ENCODE measurements around the gene TEAD3. TPM values are rescaled to one million over a fixed set of nuclear protein-coding genes. Genes with fewer than 3 reads are reported as not detected.

Gene TEAD3
- total and polyA plus RNA-seq, 10 of the 15 experiments (the other 5 are each of a cell fraction or from before 2014, with no cell fraction given) = 0.02 to 0.28 (median 0.18) TPM; not detected in 5

DNA sequence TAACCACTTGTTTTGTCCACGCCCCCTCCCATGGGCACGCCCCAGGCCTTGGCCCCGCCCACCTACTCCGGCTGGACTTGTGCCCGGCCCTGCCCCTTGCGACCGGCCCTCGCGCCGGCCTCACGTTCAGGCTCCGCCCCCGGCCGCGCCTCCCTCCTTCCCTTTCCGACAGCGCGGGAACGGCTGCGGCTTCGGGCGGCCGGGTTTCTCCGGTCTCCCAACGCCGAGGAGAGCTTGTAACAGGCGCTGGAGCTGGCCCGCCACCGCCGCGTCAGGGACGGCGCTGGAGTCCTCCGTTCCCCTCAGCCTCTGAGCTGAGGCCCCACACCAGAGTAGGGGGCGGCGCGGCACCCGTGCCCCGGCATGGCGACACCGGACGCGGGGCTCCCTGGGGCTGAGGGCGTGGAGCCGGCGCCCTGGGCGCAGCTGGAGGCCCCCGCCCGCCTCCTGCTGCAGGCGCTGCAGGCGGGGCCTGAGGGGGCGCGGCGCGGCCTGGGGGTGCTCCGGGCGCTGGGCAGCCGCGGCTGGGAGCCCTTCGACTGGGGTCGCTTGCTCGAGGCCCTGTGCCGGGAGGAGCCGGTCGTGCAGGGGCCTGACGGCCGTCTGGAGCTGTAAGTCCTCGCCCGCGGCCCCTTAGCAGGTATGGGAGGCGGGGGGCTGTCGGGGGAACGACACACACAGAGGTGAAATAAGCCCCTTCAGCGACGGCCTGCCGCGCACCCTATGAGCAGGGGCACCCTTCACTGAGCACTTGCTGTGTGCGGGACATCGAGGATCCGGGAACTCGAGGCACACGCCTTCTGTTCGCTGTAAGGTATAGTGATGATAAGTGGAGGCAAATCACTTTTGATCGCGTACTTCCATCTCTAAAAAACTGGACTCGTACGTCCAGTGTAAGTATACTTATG lies 44.4 kb downstream of the TEAD3 start, which contains the start of gene FANCE (continued):
- TF ChIP-seq ATF7 (IDR thresholded peaks at IDR 0.05; ENCODE audit: low read depth) = no peak
- no peak for TF ChIP-seq JUNB (IDR thresholded peaks at IDR 0.05)
- TF ChIP-seq, protein P1, sequence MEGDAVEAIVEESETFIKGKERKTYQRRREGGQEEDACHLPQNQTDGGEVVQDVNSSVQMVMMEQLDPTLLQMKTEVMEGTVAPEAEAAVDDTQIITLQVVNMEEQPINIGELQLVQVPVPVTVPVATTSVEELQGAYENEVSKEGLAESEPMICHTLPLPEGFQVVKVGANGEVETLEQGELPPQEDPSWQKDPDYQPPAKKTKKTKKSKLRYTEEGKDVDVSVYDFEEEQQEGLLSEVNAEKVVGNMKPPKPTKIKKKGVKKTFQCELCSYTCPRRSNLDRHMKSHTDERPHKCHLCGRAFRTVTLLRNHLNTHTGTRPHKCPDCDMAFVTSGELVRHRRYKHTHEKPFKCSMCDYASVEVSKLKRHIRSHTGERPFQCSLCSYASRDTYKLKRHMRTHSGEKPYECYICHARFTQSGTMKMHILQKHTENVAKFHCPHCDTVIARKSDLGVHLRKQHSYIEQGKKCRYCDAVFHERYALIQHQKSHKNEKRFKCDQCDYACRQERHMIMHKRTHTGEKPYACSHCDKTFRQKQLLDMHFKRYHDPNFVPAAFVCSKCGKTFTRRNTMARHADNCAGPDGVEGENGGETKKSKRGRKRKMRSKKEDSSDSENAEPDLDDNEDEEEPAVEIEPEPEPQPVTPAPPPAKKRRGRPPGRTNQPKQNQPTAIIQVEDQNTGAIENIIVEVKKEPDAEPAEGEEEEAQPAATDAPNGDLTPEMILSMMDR (IDR thresholded peaks at IDR 0.05 in 2 of 3, conservative IDR thresholded peaks at IDR 0.05 in 1 of 3; ENCODE audit: control insufficient read depth in 2 of 3, extremely low read depth in 1 of 3, insufficient read depth in 1 of 3, low read depth in 3 of 3, low read length in 3 of 3) = no peak
- TF ChIP-seq, protein P2, sequence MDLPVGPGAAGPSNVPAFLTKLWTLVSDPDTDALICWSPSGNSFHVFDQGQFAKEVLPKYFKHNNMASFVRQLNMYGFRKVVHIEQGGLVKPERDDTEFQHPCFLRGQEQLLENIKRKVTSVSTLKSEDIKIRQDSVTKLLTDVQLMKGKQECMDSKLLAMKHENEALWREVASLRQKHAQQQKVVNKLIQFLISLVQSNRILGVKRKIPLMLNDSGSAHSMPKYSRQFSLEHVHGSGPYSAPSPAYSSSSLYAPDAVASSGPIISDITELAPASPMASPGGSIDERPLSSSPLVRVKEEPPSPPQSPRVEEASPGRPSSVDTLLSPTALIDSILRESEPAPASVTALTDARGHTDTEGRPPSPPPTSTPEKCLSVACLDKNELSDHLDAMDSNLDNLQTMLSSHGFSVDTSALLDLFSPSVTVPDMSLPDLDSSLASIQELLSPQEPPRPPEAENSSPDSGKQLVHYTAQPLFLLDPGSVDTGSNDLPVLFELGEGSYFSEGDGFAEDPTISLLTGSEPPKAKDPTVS (IDR thresholded peaks at IDR 0.05; ENCODE audit: low read depth, low read length) = no peak
- no peak for TF ChIP-seq ZBED1 (IDR thresholded peaks at IDR 0.05; ENCODE audit: borderline replicate concordance)
- TF ChIP-seq, protein P3, sequence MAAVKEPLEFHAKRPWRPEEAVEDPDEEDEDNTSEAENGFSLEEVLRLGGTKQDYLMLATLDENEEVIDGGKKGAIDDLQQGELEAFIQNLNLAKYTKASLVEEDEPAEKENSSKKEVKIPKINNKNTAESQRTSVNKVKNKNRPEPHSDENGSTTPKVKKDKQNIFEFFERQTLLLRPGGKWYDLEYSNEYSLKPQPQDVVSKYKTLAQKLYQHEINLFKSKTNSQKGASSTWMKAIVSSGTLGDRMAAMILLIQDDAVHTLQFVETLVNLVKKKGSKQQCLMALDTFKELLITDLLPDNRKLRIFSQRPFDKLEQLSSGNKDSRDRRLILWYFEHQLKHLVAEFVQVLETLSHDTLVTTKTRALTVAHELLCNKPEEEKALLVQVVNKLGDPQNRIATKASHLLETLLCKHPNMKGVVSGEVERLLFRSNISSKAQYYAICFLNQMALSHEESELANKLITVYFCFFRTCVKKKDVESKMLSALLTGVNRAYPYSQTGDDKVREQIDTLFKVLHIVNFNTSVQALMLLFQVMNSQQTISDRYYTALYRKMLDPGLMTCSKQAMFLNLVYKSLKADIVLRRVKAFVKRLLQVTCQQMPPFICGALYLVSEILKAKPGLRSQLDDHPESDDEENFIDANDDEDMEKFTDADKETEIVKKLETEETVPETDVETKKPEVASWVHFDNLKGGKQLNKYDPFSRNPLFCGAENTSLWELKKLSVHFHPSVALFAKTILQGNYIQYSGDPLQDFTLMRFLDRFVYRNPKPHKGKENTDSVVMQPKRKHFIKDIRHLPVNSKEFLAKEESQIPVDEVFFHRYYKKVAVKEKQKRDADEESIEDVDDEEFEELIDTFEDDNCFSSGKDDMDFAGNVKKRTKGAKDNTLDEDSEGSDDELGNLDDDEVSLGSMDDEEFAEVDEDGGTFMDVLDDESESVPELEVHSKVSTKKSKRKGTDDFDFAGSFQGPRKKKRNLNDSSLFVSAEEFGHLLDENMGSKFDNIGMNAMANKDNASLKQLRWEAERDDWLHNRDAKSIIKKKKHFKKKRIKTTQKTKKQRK (IDR thresholded peaks at IDR 0.05; ENCODE audit: low read depth, low read length) = no peak
- TF ChIP-seq NR2C2 (IDR thresholded peaks at IDR 0.05; ENCODE audit: borderline replicate concordance, control insufficient read depth, insufficient read length, low read depth) = no peak
- TF ChIP-seq NFYB (IDR thresholded peaks at IDR 0.05; ENCODE audit: insufficient read depth, low read depth, low read length) = no peak
- no peak for TF ChIP-seq ZZZ3 (IDR thresholded peaks at IDR 0.05; ENCODE audit: control insufficient read depth, insufficient read length, low read depth)
- TF ChIP-seq TCF12 (IDR thresholded peaks at IDR 0.05; ENCODE audit: low read depth, low read length) = 0 out of 2 replicates have a peak, but pooled peaks have one; percentile 1
- peak; percentile 54; the same call in 1 of the 2 replicates for TF ChIP-seq HDGF (IDR thresholded peaks at IDR 0.05)
- TF ChIP-seq, protein P4, sequence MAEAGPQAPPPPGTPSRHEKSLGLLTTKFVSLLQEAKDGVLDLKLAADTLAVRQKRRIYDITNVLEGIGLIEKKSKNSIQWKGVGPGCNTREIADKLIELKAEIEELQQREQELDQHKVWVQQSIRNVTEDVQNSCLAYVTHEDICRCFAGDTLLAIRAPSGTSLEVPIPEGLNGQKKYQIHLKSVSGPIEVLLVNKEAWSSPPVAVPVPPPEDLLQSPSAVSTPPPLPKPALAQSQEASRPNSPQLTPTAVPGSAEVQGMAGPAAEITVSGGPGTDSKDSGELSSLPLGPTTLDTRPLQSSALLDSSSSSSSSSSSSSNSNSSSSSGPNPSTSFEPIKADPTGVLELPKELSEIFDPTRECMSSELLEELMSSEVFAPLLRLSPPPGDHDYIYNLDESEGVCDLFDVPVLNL (IDR thresholded peaks at IDR 0.05; ENCODE audit: low read depth, low read length) = peak; percentile 64; the same call in 1 of the 2 replicates
- 0 out of 2 replicates have a peak, but pooled peaks have one; percentile 33 for TF ChIP-seq SMARCA5 (IDR thresholded peaks at IDR 0.05)
- no peak for TF ChIP-seq KAT2A (conservative IDR thresholded peaks at IDR 0.05; ENCODE audit: control insufficient read depth, low read depth, low read length)
- 0 out of 2 replicates have a peak, but pooled peaks have one; percentile 15 for TF ChIP-seq YY1 (IDR thresholded peaks at IDR 0.05; ENCODE audit: low read depth, low read length)
- TF ChIP-seq, protein P5, sequence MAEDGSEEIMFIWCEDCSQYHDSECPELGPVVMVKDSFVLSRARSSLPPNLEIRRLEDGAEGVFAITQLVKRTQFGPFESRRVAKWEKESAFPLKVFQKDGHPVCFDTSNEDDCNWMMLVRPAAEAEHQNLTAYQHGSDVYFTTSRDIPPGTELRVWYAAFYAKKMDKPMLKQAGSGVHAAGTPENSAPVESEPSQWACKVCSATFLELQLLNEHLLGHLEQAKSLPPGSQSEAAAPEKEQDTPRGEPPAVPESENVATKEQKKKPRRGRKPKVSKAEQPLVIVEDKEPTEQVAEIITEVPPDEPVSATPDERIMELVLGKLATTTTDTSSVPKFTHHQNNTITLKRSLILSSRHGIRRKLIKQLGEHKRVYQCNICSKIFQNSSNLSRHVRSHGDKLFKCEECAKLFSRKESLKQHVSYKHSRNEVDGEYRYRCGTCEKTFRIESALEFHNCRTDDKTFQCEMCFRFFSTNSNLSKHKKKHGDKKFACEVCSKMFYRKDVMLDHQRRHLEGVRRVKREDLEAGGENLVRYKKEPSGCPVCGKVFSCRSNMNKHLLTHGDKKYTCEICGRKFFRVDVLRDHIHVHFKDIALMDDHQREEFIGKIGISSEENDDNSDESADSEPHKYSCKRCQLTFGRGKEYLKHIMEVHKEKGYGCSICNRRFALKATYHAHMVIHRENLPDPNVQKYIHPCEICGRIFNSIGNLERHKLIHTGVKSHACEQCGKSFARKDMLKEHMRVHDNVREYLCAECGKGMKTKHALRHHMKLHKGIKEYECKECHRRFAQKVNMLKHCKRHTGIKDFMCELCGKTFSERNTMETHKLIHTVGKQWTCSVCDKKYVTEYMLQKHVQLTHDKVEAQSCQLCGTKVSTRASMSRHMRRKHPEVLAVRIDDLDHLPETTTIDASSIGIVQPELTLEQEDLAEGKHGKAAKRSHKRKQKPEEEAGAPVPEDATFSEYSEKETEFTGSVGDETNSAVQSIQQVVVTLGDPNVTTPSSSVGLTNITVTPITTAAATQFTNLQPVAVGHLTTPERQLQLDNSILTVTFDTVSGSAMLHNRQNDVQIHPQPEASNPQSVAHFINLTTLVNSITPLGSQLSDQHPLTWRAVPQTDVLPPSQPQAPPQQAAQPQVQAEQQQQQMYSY (CRISPR knock-in tag; IDR thresholded peaks at IDR 0.05) = no peak

All from GM12878 (cell line).